ENCODE measurements around the gene OMP. TPM values are rescaled to one million over a fixed set of nuclear protein-coding genes. Genes with fewer than 3 reads are reported as not detected.

Gene OMP
- total RNA-seq, 1 donor, result not detected

DNA sequence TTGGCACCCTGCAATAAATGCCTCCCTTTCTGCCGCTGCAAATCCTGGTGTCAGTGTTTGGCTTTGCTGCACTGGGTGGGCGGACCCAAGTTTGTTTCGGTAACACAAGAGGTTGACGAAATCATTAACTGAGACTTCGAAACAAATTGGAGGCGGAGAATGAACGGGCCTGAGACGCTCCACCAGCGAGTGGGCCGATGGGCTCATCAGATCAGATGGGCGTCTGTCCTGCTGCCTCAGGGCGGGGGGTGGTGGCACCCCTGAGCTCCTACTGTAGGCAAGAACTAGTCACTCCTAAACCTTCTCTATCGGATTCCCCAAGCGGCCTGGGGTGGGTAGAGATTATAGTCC is 36.8 kb upstream of the OMP start:
- Histone ChIP-seq H3K27me3 (ENCODE audit: insufficient read depth, low read length) (no peaks in the 10 kb centered on the region), H3K9me3 (ENCODE audit: low read depth, low read length) (no peaks in the 10 kb centered on the region), H3K27ac (ENCODE audit: low read depth, low read length) (peak overlapping the region; percentile 75), H3K36me3 (ENCODE audit: insufficient read depth, low read length) (no peaks in the 10 kb centered on the region), H3K4me3 (ENCODE audit: insufficient read depth, low read length) (peak overlapping the region; percentile 82), H3K4me2 (ENCODE audit: insufficient read depth, low read length) (peak overlapping the region; percentile 91), H2AFZ (ENCODE audit: low read length) (peak overlapping the region; percentile 94), H3K4me1 (ENCODE audit: insufficient read depth, low read length) (peaks cover 14% of the 10 kb centered on the region), H3K79me2 (ENCODE audit: insufficient read depth, low read length) (peaks cover 34% of the 10 kb centered on the region), H4K20me1 (ENCODE audit: insufficient read depth, low read length) (peaks cover 9% of the 10 kb centered on the region)
- no peak for TF ChIP-seq CTCF (IDR thresholded peaks at IDR 0.05; ENCODE audit: extremely low read depth, low read depth, low read length)
- no peak for DNase-seq (ENCODE audit: insufficient read length, low spot score, missing footprints)

- Histone ChIP-seq H3K27me3 (ENCODE audit: insufficient read depth, low read length) (no peaks in the 10 kb centered on the region), H2AFZ (ENCODE audit: low read length) (peak within 1 kb of the TSS; percentile 94), H3K4me1 (ENCODE audit: insufficient read depth, low read length) (peaks cover 14% of the 10 kb centered on the region), H3K4me3 (ENCODE audit: insufficient read depth, low read length) (peak within 1 kb of the TSS; percentile 82), H3K79me2 (ENCODE audit: insufficient read depth, low read length) (peaks cover 40% of the 10 kb centered on the region), H4K20me1 (ENCODE audit: insufficient read depth, low read length) (peaks cover 9% of the 10 kb centered on the region), H3K4me2 (ENCODE audit: insufficient read depth, low read length) (peak within 1 kb of the TSS; percentile 91), H3K9me3 (ENCODE audit: low read depth, low read length) (no peaks in the 10 kb centered on the region), H3K27ac (ENCODE audit: low read depth, low read length) (peak within 1 kb of the TSS; percentile 75), H3K36me3 (ENCODE audit: insufficient read depth, low read length) (no peaks in the 10 kb centered on the region)
- peak; percentile 100 for DNase-seq (ENCODE audit: insufficient read length, low spot score, missing footprints)
- peak; percentile 31 for TF ChIP-seq CTCF (IDR thresholded peaks at IDR 0.05; ENCODE audit: extremely low read depth, low read depth, low read length)
Observed at GRCh38 chr11:77066229-77067042, 36.2 kb upstream of the OMP start, which contains the start of gene CAPN5. Gene CAPN5, plus strand, starts transcription at chr11:77066971. Its CDS starts 17,916 bp downstream, at chr11:77084887.

GRCh38 chr11:77067861-77068443 is 34.7 kb upstream of the OMP start:
- Histone ChIP-seq H2AFZ (ENCODE audit: low read length) (no peak overlapping the region), H3K27ac (ENCODE audit: low read depth, low read length) (no peak overlapping the region), H3K4me2 (ENCODE audit: insufficient read depth, low read length) (peak overlapping the region; percentile 91), H3K4me3 (ENCODE audit: insufficient read depth, low read length) (peak overlapping the region; percentile 82), H3K27me3 (ENCODE audit: insufficient read depth, low read length) (no peaks in the 10 kb centered on the region), H3K9me3 (ENCODE audit: low read depth, low read length) (no peaks in the 10 kb centered on the region), H4K20me1 (ENCODE audit: insufficient read depth, low read length) (peaks cover 9% of the 10 kb centered on the region), H3K36me3 (ENCODE audit: insufficient read depth, low read length) (no peaks in the 10 kb centered on the region), H3K79me2 (ENCODE audit: insufficient read depth, low read length) (peaks cover 49% of the 10 kb centered on the region), H3K4me1 (ENCODE audit: insufficient read depth, low read length) (peaks cover 27% of the 10 kb centered on the region)
- no peak for TF ChIP-seq CTCF (IDR thresholded peaks at IDR 0.05; ENCODE audit: extremely low read depth, low read depth, low read length)
- DNase-seq (ENCODE audit: insufficient read length, low spot score, missing footprints), result no peak

Measured in osteoblast (primary cell).